PC-3 (cell line): Measurements from ENCODE around the gene KAT2A.

Experiments
- CTCF ChIP-seq: fragments of 300-600 bp; sonication (generic); conservative IDR thresholded peaks from 2 replicates; pipeline ENCODE4 v1.5.1; 2017; ENCODE audit warnings: antibody characterized with exemption, low read depth, mild to moderate bottlenecking, low read length
- EZH2phosphoT487 ChIP-seq: fragments of 300-600 bp; sonication (generic); IDR thresholded peaks from 2 replicates; pipeline ENCODE4 v1.6.1; 2018; ENCODE audit warnings: mild to moderate bottlenecking, antibody characterized with exemption, low read length, borderline replicate concordance

GRCh38 chr17:42155614-42156045 is 34.5 kb upstream of the KAT2A start:
- TF ChIP-seq CTCF (no peak), EZH2phosphoT487 (no peak)
